ACC112 (cell line): ENCODE results near the gene MYT1.

Experiments
- H2AFZ ChIP-seq: fragments of 200-600 bp; sonication (generic); one replicate; pipeline ENCODE4 v1.6.0; 2017; ENCODE audit warnings: antibody characterized with exemption, low read length; ENCODE audit not compliant: unreplicated experiment
- H3K27ac ChIP-seq: fragments of 200-600 bp; sonication (generic); 2 replicates; pipeline ENCODE4 v1.5.1; 2014; ENCODE audit warnings: low read depth, mild to moderate bottlenecking, antibody characterized with exemption, low read length, moderate library complexity
- H3K27me3 ChIP-seq: fragments of 200-600 bp; sonication (generic); 2 replicates; pipeline ENCODE4 v1.6.1; 2014; ENCODE audit warnings: mild to moderate bottlenecking, antibody characterized with exemption, low read length, moderate library complexity, mixed read lengths; ENCODE audit not compliant: insufficient read depth
- H3K36me3 ChIP-seq: fragments of 200-600 bp; sonication (generic); 2 replicates; pipeline ENCODE4 v1.6.1; 2016; ENCODE audit warnings: mild to moderate bottlenecking, antibody characterized with exemption, low read length, moderate library complexity, mixed read lengths; ENCODE audit not compliant: insufficient read depth
- H3K4me1 ChIP-seq: fragments of 200-600 bp; sonication (generic); one replicate; pipeline ENCODE4 v1.6.1; 2016; ENCODE audit warnings: low read length, mixed read lengths; ENCODE audit not compliant: insufficient read depth, unreplicated experiment, control insufficient read depth
- H3K4me3 ChIP-seq: fragments of 200-600 bp; sonication (generic); 2 replicates; pipeline ENCODE4 v1.5.1; 2014; ENCODE audit warnings: mild to moderate bottlenecking, low read depth, low read length
- H3K79me2 ChIP-seq: fragments of 200-600 bp; sonication (generic); one replicate; pipeline ENCODE4 v1.6.0; 2016; ENCODE audit warnings: low read length; ENCODE audit not compliant: control insufficient read depth, unreplicated experiment, insufficient read depth

Gene MYT1

GRCh38 chr20:64156136-64156885 lies 7.9 kb upstream of the MYT1 start:
- H3K4me3 ChIP-seq = no peak overlapping the region
- no peak overlapping the region for H2AFZ ChIP-seq
- H3K4me1 ChIP-seq = no peaks in the 10 kb centered on the region
- H3K36me3 ChIP-seq = no peaks in the 10 kb centered on the region
- no peak overlapping the region for H3K27ac ChIP-seq
- no peaks in the 10 kb centered on the region for H3K79me2 ChIP-seq
- peaks cover 13% of the 10 kb centered on the region for H3K27me3 ChIP-seq

GRCh38 chr20:64156886-64157875 lies 7.1 kb upstream of the MYT1 start:
- Histone ChIP-seq H3K27me3 (peaks cover 22% of the 10 kb centered on the region), H3K4me1 (no peaks in the 10 kb centered on the region), H3K79me2 (no peaks in the 10 kb centered on the region), H3K27ac (no peak overlapping the region), H2AFZ (no peak overlapping the region), H3K36me3 (no peaks in the 10 kb centered on the region), H3K4me3 (no peak overlapping the region)

- Histone ChIP-seq H3K4me3 (no peak overlapping the region), H3K4me1 (no peaks in the 10 kb centered on the region), H3K27ac (no peak overlapping the region), H3K27me3 (peaks cover 29% of the 10 kb centered on the region), H2AFZ (no peak overlapping the region), H3K79me2 (no peaks in the 10 kb centered on the region), H3K36me3 (no peaks in the 10 kb centered on the region)
Measured at GRCh38 chr20:64157878-64158277, 6.4 kb upstream of the MYT1 start.

- H3K4me3 ChIP-seq = no peak overlapping the region
- H3K79me2 ChIP-seq = no peaks in the 10 kb centered on the region
- no peaks in the 10 kb centered on the region for H3K4me1 ChIP-seq
- H3K27me3 ChIP-seq = peaks cover 36% of the 10 kb centered on the region
- H3K27ac ChIP-seq = no peak overlapping the region
- H3K36me3 ChIP-seq = no peaks in the 10 kb centered on the region
- H2AFZ ChIP-seq = no peak overlapping the region
Measured at GRCh38 chr20:64158346-64159285, 5.6 kb upstream of the MYT1 start.

- Histone ChIP-seq H3K79me2 (no peaks in the 10 kb centered on the region), H2AFZ (no peak overlapping the region), H3K27ac (no peak overlapping the region), H3K4me1 (no peaks in the 10 kb centered on the region), H3K4me3 (no peak overlapping the region), H3K36me3 (no peaks in the 10 kb centered on the region), H3K27me3 (peaks cover 43% of the 10 kb centered on the region)
Measured at GRCh38 chr20:64159286-64159680, 5.0 kb upstream of the MYT1 start.

- Histone ChIP-seq H3K27ac (no peak overlapping the region), H3K4me3 (no peak overlapping the region), H3K27me3 (peaks cover 47% of the 10 kb centered on the region), H3K36me3 (no peaks in the 10 kb centered on the region), H3K4me1 (no peaks in the 10 kb centered on the region), H2AFZ (no peak overlapping the region), H3K79me2 (no peaks in the 10 kb centered on the region)
Measured at GRCh38 chr20:64159711-64160110, 4.5 kb upstream of the MYT1 start.

GRCh38 chr20:64160118-64160517 lies 4.1 kb upstream of the MYT1 start:
- H3K4me1 ChIP-seq = no peaks in the 10 kb centered on the region
- H3K36me3 ChIP-seq = no peaks in the 10 kb centered on the region
- no peak overlapping the region for H2AFZ ChIP-seq
- H3K27ac ChIP-seq = no peak overlapping the region
- H3K4me3 ChIP-seq = no peak overlapping the region
- H3K79me2 ChIP-seq = no peaks in the 10 kb centered on the region
- H3K27me3 ChIP-seq = peaks cover 51% of the 10 kb centered on the region

GRCh38 chr20:64160526-64161355 lies 3.5 kb upstream of the MYT1 start:
- H3K36me3 ChIP-seq = no peaks in the 10 kb centered on the region
- no peaks in the 10 kb centered on the region for H3K79me2 ChIP-seq
- no peak overlapping the region for H2AFZ ChIP-seq
- no peaks in the 10 kb centered on the region for H3K4me1 ChIP-seq
- no peak overlapping the region for H3K4me3 ChIP-seq
- peaks cover 57% of the 10 kb centered on the region for H3K27me3 ChIP-seq
- no peak overlapping the region for H3K27ac ChIP-seq

GRCh38 chr20:64161356-64162238 lies 2.7 kb upstream of the MYT1 start:
- no peaks in the 10 kb centered on the region for H3K4me1 ChIP-seq
- no peak overlapping the region for H3K4me3 ChIP-seq
- no peaks in the 10 kb centered on the region for H3K36me3 ChIP-seq
- no peaks in the 10 kb centered on the region for H3K79me2 ChIP-seq
- H2AFZ ChIP-seq = no peak overlapping the region
- H3K27me3 ChIP-seq = peaks cover 66% of the 10 kb centered on the region
- no peak overlapping the region for H3K27ac ChIP-seq
